Stimulated activated CD4-positive, alpha-beta T cell treated with anti-CD3 and anti-CD28 coated beads, Interleukin-15, amount 100 ng/mL, for 48 hours (primary cell): ENCODE results near the gene LOXL3.
"Not testable (repeated sequence)": the region's sequence is repeated elsewhere in the genome, so short reads cannot be mapped to it uniquely, and the experiment has no call there.

Source experiments
- DNase-seq, 2 donors: peaks; one replicate each; pipeline ENCODE4 v3.0.0-alpha.2; 2020; ENCODE audit warnings: low read depth in 2 of 2

Gene LOXL3

GRCh38 chr2:74491648-74492544 is 61.8 kb downstream of the LOXL3 start:
- DNase-seq: no peak

DNA sequence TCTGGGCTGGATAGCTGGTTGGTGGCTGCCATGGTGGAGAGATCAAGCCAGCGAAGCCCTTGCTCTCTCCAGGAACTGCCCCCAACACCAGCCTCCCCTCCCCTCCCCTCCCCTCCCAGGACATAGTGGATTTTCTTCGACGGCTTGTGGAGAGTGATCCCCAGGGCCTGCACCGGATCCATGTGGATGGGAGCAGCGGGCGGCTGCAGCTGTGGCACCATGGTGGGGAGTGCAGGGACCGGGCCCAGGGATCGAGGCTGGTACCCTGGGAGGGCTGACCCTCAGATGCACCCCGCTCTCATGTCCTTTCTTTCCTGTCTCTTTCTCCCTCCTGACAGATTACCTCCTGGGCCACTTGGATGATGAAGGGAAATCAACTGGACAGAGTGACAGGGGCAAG is 63.8 kb downstream of the LOXL3 start:
- DNase-seq: no peak

DNA sequence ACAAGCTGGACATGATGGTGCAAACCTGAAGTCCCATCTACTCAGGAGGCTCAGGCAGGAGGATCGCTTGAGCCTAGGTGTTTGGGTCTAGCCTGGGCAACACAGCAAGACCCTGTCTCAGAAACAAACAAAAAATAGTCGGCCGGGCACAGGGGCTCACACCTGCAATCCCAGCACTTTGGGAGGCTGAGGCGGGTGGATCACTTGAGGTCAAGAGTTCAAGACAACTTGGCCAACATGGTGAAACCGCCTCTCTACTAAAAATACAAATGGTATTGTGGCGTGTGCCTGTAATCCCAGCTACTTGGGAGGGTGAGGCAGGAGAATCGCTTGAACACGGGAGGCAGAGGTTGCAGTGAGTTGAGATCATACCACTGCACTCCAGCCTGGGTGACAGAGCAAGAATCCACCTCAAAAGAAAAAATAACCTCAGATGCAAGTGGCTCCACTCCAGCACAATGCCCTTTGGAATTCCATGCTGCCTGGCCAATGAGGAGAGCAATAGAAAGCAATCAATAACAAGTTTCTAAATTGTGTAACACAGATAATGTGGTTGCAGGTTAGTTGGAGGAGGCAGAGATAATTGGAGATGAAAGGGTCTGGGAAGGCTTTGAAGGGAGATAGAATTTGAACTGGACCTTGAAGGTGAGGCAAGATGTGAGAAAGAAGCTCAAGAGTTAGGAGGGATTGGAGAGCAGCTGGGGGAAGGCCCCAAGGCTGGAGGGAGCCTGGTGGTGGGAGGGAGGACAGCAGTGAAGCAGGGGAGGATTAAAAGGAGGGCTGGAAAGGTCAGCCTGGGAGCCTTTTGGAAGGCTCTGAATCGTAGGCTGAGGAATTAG is 64.9 kb downstream of the LOXL3 start:
- DNase-seq: no peak

GRCh38 chr2:74486141-74486540 is 67.6 kb downstream of the LOXL3 start:
- no peak for DNase-seq

- not testable (repeated sequence) for DNase-seq
These were observed 70.0 kb downstream of the LOXL3 start for GRCh38 chr2:74483675-74484164.

GRCh38 chr2:74482801-74483674 is 70.7 kb downstream of the LOXL3 start, which contains the start of the genes CCDC142 and TTC31:
Gene CCDC142, minus strand, starts transcription at chr2:74482998. Its CDS starts 161 bp downstream, at chr2:74482837.
Gene TTC31, plus strand, starts transcription at chr2:74483081. Its CDS starts 15 bp downstream, at chr2:74483096.
- DNase-seq: peak; percentile 89 to 93
